Immature natural killer cell (primary cell): ENCODE data around the gene IFNLR1. TPM values are rescaled to one million over a fixed set of nuclear protein-coding genes. Genes with fewer than 3 reads are reported as not detected.

ENCODE experiments used
- DNase-seq, 3 donors: peaks; one replicate each; pipeline ENCODE4 v3.0.0; 2022; ENCODE audit warnings: mixed read lengths in 1 of 3
- H3K27ac Mint-ChIP-seq, 6 donors: one replicate each; pipeline ENCODE4 v1.8.0; 2020; ENCODE audit warnings: mixed read lengths in 6 of 6, mild to moderate bottlenecking in 5 of 6, inconsistent platforms in 4 of 6, moderate library complexity in 3 of 6
- H3K27me3 Mint-ChIP-seq, 3 donors: one replicate each; pipeline ENCODE4 v1.8.0; 2020 to 2021; ENCODE audit warnings: low read depth in 3 of 3, mild to moderate bottlenecking in 3 of 3, mixed read lengths in 3 of 3, moderate library complexity in 3 of 3, inconsistent platforms in 1 of 3
- H3K36me3 Mint-ChIP-seq, 3 donors: one replicate each; pipeline ENCODE4 v1.8.0; 2020; ENCODE audit warnings: mixed read lengths in 3 of 3, inconsistent platforms in 2 of 3, mild to moderate bottlenecking in 2 of 3
- H3K4me1 Mint-ChIP-seq, 2 donors: one replicate each; pipeline ENCODE4 v1.8.0; 2020; ENCODE audit warnings: inconsistent platforms in 2 of 2, mild to moderate bottlenecking in 2 of 2, mixed read lengths in 2 of 2, moderate library complexity in 1 of 2
- H3K4me3 Mint-ChIP-seq, 5 donors: one replicate each; pipeline ENCODE4 v1.8.0; 2020; ENCODE audit warnings: mild to moderate bottlenecking in 5 of 5, mixed read lengths in 5 of 5, inconsistent platforms in 3 of 5, moderate library complexity in 3 of 5
- H3K9me3 Mint-ChIP-seq, 6 donors: one replicate each; pipeline ENCODE4 v1.8.0; 2020; ENCODE audit warnings: mild to moderate bottlenecking in 6 of 6, mixed read lengths in 6 of 6, inconsistent platforms in 4 of 6, moderate library complexity in 3 of 6
- polyA plus RNA-seq, 3 donors: library from polyadenylated mRNA; unstranded; fragments of 300-500 nt; fragmentation: Illumina TruSeq; gene quantifications; one replicate each; pipeline ENCODE4 v1.2.3, GENCODE V29; 2021

IFNLR1 gene
- polyA plus RNA-seq, 3 donors from 2014 or later = 0.42 TPM; not detected in 2

- no peaks in the 10 kb centered on the region for H3K36me3 Mint-ChIP-seq
- no peak overlapping the region for H3K27ac Mint-ChIP-seq
- peaks cover 0 to 2% (median 0%) of the 10 kb centered on the region in 3 donors for H3K27me3 Mint-ChIP-seq
- H3K9me3 Mint-ChIP-seq = peaks cover 0 to 10% (median 3%) of the 10 kb centered on the region in 6 donors
- H3K4me1 Mint-ChIP-seq = no peaks in the 10 kb centered on the region
- no peak overlapping the region for H3K4me3 Mint-ChIP-seq
- no peak for DNase-seq
Observed at GRCh38 chr1:24126672-24127023, 60.4 kb downstream of the IFNLR1 start.

GRCh38 chr1:24126018-24126671, 60.9 kb downstream of the IFNLR1 start:
- H3K36me3 Mint-ChIP-seq = no peaks in the 10 kb centered on the region
- H3K27ac Mint-ChIP-seq = no peak overlapping the region
- H3K4me3 Mint-ChIP-seq = no peak overlapping the region
- H3K27me3 Mint-ChIP-seq = peaks cover 0 to 2% (median 0%) of the 10 kb centered on the region in 3 donors
- no peak for DNase-seq
- peaks cover 0 to 10% (median 3%) of the 10 kb centered on the region in 6 donors for H3K9me3 Mint-ChIP-seq
- H3K4me1 Mint-ChIP-seq = no peaks in the 10 kb centered on the region

GRCh38 chr1:24125456-24125855, 61.6 kb downstream of the IFNLR1 start:
- Mint-ChIP-seq H3K27me3 (peaks cover 0 to 2% (median 0%) of the 10 kb centered on the region in 3 donors), H3K4me1 (no peaks in the 10 kb centered on the region), H3K4me3 (no peak overlapping the region), H3K9me3 (peaks cover 0 to 5% (median 3%) of the 10 kb centered on the region in 6 donors), H3K27ac (no peak overlapping the region), H3K36me3 (no peaks in the 10 kb centered on the region)
- no peak for DNase-seq

DNA sequence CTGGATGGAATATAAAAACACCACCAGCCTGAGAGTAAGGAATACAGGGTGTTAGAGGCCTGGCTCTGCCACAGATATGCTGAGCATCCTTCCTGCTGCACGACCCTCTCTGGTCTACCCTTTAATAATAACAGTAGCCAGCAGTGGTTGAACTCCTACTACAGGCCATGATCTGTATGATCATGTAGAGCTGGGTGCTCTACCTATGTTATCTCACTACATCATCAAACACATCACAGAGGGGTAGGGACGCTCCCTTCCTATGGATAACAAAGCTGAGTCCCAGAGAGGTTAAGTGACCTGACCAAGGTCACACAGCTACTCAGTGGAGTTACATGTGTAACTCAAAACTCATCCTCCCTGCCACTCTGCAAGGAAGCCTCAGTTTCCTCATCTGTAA, 62.1 kb downstream of the IFNLR1 start:
- Mint-ChIP-seq H3K36me3 (no peaks in the 10 kb centered on the region), H3K4me3 (no peak overlapping the region), H3K27me3 (peaks cover 0 to 2% (median 0%) of the 10 kb centered on the region in 3 donors), H3K9me3 (peaks cover 0 to 3% (median under 1%) of the 10 kb centered on the region in 6 donors), H3K27ac (no peak overlapping the region), H3K4me1 (no peaks in the 10 kb centered on the region)
- DNase-seq = no peak

DNA sequence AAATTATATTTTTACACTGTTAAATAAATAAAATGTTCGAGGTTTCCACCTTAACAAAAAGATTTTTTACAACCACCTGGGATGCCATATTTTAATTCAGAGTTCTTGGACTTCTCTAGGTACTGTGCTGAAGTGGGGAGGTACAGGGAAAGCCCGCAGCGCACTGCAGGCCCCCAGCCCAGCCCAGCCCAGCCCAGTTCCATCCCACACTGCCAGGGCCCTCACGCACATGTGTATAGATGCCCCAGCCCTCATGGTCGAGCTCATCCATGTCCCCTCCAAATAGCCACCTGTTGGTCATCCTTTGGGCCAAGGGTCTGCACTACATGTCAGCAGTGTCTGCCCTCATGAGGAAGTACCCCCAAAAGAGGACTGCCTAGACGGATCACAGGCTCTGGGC, 63.5 kb downstream of the IFNLR1 start:
- H3K4me3 Mint-ChIP-seq = no peak overlapping the region
- no peak for DNase-seq
- H3K36me3 Mint-ChIP-seq = no peaks in the 10 kb centered on the region
- H3K27me3 Mint-ChIP-seq = peaks cover 0 to 2% (median 0%) of the 10 kb centered on the region in 3 donors
- H3K4me1 Mint-ChIP-seq = no peaks in the 10 kb centered on the region
- H3K27ac Mint-ChIP-seq = no peak overlapping the region
- no peaks in the 10 kb centered on the region for H3K9me3 Mint-ChIP-seq

DNA sequence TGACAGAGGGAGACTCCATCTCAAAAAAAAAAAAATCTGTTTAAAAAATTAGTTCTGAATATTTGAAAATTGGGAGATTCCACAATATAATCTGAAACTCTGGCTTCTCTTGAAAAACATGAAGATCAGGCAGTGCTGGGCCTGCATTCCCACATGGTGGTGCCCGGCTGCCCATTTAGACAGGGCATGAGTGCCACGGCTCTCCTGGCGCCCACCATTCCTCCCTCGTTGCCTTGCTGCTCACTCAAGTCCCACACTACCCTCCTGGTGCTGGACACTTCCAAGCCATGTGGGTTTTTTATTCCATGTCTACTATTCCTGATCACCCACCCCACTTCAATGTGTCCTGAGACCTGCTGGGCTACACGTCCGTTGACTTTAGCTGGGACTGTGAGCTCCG, 64.3 kb downstream of the IFNLR1 start:
- Mint-ChIP-seq H3K27ac (no peak overlapping the region), H3K36me3 (no peaks in the 10 kb centered on the region), H3K27me3 (peaks cover 0 to 2% (median 0%) of the 10 kb centered on the region in 3 donors), H3K9me3 (no peaks in the 10 kb centered on the region), H3K4me3 (no peak overlapping the region), H3K4me1 (no peaks in the 10 kb centered on the region)
- no peak for DNase-seq

- DNase-seq = no peak
- Mint-ChIP-seq H3K27me3 (peaks cover 0 to 4% (median 0%) of the 10 kb centered on the region in 3 donors), H3K36me3 (no peaks in the 10 kb centered on the region), H3K4me1 (no peaks in the 10 kb centered on the region), H3K4me3 (no peak overlapping the region), H3K9me3 (no peaks in the 10 kb centered on the region), H3K27ac (no peak overlapping the region)
Observed at GRCh38 chr1:24121406-24121805, 65.7 kb downstream of the IFNLR1 start.

- DNase-seq = no peak
- Mint-ChIP-seq H3K9me3 (no peaks in the 10 kb centered on the region), H3K27me3 (peaks cover 0 to 4% (median 0%) of the 10 kb centered on the region in 3 donors), H3K27ac (no peak overlapping the region), H3K4me1 (no peaks in the 10 kb centered on the region), H3K36me3 (no peaks in the 10 kb centered on the region), H3K4me3 (no peak overlapping the region)
Observed at GRCh38 chr1:24120965-24121364, 66.1 kb downstream of the IFNLR1 start.

DNA sequence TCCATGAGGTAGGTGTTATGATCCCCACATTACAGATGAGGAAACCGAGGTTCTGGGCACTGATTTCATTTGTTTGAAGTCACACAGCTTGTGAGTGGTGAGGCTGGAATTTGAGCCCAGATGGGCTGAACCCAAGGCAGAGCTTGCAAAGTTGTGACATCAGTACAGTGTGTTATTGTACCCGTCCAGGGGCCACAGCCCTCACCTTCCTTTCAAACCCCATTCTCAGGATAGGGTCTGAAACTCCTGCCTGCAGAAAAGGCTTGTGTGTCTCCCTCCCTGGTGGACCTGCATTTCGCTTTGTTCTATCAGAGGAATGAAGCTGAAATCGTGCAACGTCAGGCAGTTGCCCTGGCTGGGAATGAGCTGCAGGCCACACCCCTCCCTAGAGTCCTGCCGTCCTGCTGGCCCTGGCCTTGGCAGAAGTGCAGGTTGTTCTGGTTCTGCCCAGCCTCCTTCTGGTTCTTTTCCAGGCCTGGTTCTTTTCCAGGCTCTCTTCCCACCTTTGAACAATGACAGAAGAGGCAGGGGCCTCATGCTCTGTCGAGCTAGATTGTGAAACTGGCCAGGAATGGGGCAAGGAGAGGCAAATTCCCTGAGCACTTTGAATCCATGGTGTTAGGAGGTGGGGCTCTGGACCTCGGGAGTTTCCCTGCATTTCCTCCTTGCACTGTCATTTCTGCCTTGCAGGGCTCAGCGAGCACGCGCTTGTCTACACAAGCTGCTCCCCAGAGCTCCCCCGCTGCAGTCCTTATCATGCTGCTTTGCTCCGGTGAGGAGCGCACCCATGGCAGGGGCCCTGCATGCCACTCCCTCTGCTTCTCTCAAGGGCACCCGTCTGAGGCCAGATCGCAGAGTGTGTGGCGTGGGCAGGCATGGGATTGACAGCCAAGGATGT, 67.0 kb downstream of the IFNLR1 start:
- no peaks in the 10 kb centered on the region for H3K9me3 Mint-ChIP-seq
- H3K4me1 Mint-ChIP-seq = no peaks in the 10 kb centered on the region
- H3K4me3 Mint-ChIP-seq = no peak overlapping the region
- no peak overlapping the region for H3K27ac Mint-ChIP-seq
- no peaks in the 10 kb centered on the region for H3K36me3 Mint-ChIP-seq
- H3K27me3 Mint-ChIP-seq = peaks cover 0 to 4% (median 3%) of the 10 kb centered on the region in 3 donors
- no peak for DNase-seq

DNA sequence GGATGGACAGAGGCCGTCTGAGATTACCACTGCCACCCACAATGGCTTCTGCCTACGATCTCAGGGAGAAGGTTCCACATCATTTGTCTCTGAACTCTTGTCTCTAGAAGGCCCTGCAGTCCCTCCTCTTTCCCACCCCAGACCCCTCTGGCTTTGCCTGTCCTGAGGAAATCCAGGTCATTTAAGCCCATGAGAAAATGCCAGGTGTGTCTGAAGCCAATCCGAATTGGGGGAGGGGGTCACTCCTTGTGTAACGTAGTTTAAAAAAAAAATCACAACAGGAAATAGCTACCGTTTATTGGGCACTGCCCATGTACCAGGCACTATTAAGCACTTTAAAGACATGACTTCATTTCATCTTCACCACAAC, 67.6 kb downstream of the IFNLR1 start:
- Mint-ChIP-seq H3K4me1 (no peaks in the 10 kb centered on the region), H3K4me3 (no peak overlapping the region), H3K9me3 (no peaks in the 10 kb centered on the region), H3K27ac (no peak overlapping the region), H3K36me3 (no peaks in the 10 kb centered on the region), H3K27me3 (peaks cover 0 to 4% (median 3%) of the 10 kb centered on the region in 3 donors)
- no peak for DNase-seq

- Mint-ChIP-seq H3K27ac (no peak overlapping the region), H3K36me3 (no peaks in the 10 kb centered on the region), H3K9me3 (no peaks in the 10 kb centered on the region), H3K4me3 (no peak overlapping the region), H3K4me1 (no peaks in the 10 kb centered on the region), H3K27me3 (peaks cover 0 to 3% (median 2%) of the 10 kb centered on the region in 3 donors)
- no peak for DNase-seq
Observed at GRCh38 chr1:24118410-24119242, 68.5 kb downstream of the IFNLR1 start.

DNA sequence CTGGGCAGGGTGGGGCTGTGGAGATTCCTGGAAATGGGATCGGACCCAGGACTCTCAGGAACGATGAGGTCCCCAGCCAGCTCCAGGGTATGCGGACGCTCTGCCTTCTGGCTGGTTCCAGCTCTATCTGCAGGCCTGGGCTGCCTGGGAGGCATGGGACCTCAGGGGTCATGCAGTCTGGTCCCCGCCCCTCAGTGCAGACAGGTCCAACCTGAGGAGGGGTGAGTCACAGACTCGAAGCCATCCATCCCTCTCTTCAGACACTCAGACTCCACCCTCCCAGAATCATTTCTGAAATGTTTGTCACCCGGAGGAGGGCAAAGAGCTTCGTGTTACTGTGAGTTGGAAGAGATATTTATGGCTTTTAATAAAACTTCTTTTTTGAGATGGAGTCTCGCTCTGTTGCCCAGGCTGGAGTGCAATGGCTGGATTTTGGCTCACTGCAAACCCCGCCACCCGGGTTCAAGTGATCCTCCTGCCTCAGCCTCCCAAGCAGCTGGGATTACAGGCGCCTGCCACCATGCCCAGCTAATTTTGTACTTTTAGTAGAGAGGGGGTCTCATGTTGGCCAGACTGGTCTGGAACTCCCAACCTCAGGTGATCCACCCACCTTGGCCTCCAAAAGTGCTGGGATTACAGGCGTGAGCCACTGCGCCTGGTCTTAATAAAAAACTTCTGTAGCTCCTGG, 69.2 kb downstream of the IFNLR1 start:
- H3K4me3 Mint-ChIP-seq = no peak overlapping the region
- peaks cover 0 to 4% (median 2%) of the 10 kb centered on the region in 3 donors for H3K27me3 Mint-ChIP-seq
- H3K27ac Mint-ChIP-seq = no peak overlapping the region
- H3K4me1 Mint-ChIP-seq = peaks cover 0 to 3% of the 10 kb centered on the region in 2 donors
- no peak for DNase-seq
- H3K36me3 Mint-ChIP-seq = no peaks in the 10 kb centered on the region
- H3K9me3 Mint-ChIP-seq = no peaks in the 10 kb centered on the region

GRCh38 chr1:24117132-24117531, 70.0 kb downstream of the IFNLR1 start:
- no peaks in the 10 kb centered on the region for H3K9me3 Mint-ChIP-seq
- H3K27me3 Mint-ChIP-seq = peaks cover 0 to 8% (median 2%) of the 10 kb centered on the region in 3 donors
- no peaks in the 10 kb centered on the region for H3K36me3 Mint-ChIP-seq
- H3K27ac Mint-ChIP-seq = no peak overlapping the region
- peaks cover 5 to 8% of the 10 kb centered on the region in 2 donors for H3K4me1 Mint-ChIP-seq
- no peak for DNase-seq
- no peak overlapping the region for H3K4me3 Mint-ChIP-seq
